Ramos (cell line): ENCODE data around the gene AFF2.

Source experiments
- in situ Hi-C: fragments of 300-500 bp; cut with MboI; formaldehyde crosslinking; loops from one replicate; pipeline ENCODE4 v1.14.3; 2022; ENCODE audit warnings: low sequenced_read_pairs; ENCODE audit not compliant: unreplicated experiment

Gene AFF2

GRCh38 chrX:148813422-148813821 is 313.0 kb downstream of the AFF2 start:
- in situ Hi-C loops = no loop called here

GRCh38 chrX:148813967-148814366 is 313.6 kb downstream of the AFF2 start:
- in situ Hi-C loops = no loop called here

GRCh38 chrX:148815218-148815961 is 315.0 kb downstream of the AFF2 start:
- in situ Hi-C loops = no loop called here

GRCh38 chrX:148823986-148824385 is 323.6 kb downstream of the AFF2 start:
- in situ Hi-C loops = no loop called here

- in situ Hi-C loops = no loop called here
These were observed 325.3 kb downstream of the AFF2 start for GRCh38 chrX:148825696-148826095.

GRCh38 chrX:148836741-148837140 is 336.3 kb downstream of the AFF2 start:
- in situ Hi-C loops = no loop called here

GRCh38 chrX:148850631-148851030 is 350.2 kb downstream of the AFF2 start:
- in situ Hi-C loops = no loop called here

- in situ Hi-C loops = no loop called here
These were observed 353.9 kb downstream of the AFF2 start for GRCh38 chrX:148854306-148854705.

- in situ Hi-C loops = no loop called here
These were observed 356.1 kb downstream of the AFF2 start for GRCh38 chrX:148856505-148856904.

- in situ Hi-C loops = no loop called here
These were observed 365.1 kb downstream of the AFF2 start for GRCh38 chrX:148865277-148866210.

- in situ Hi-C loops = no loop called here
These were observed 367.2 kb downstream of the AFF2 start for GRCh38 chrX:148867596-148867995.

GRCh38 chrX:148871422-148872160 is 371.2 kb downstream of the AFF2 start:
- in situ Hi-C loops = no loop called here

GRCh38 chrX:148872161-148872535 is 371.7 kb downstream of the AFF2 start:
- in situ Hi-C loops = no loop called here

GRCh38 chrX:148872881-148873280 is 372.5 kb downstream of the AFF2 start:
- in situ Hi-C loops = no loop called here

- in situ Hi-C loops = no loop called here
These were observed 374.3 kb downstream of the AFF2 start for GRCh38 chrX:148874636-148875246.

GRCh38 chrX:148878371-148878770 is 378.0 kb downstream of the AFF2 start:
- in situ Hi-C loops = no loop called here

- in situ Hi-C loops = no loop called here
These were observed 384.8 kb downstream of the AFF2 start for GRCh38 chrX:148885203-148885602.

GRCh38 chrX:148893395-148893794 is 393.0 kb downstream of the AFF2 start:
- in situ Hi-C loops = no loop called here

- in situ Hi-C loops = no loop called here
These were observed 402.2 kb downstream of the AFF2 start for GRCh38 chrX:148902581-148902980.

- in situ Hi-C loops = no loop called here
These were observed 402.8 kb downstream of the AFF2 start for GRCh38 chrX:148903176-148903575.
